Panc1 (cell line): ENCODE data around the gene CCR2. TPM values are rescaled to one million over a fixed set of nuclear protein-coding genes. Genes with fewer than 3 reads are reported as not detected.
"Not testable (repeated sequence)": the region's sequence is repeated elsewhere in the genome, so short reads cannot be mapped to it uniquely, and the experiment has no call there.

Experiments
- ATAC-seq: fragments of 200-7000 bp; cut with Tn5 transposase; 2 replicates; pipeline ENCODE4 v1.9.1; 2020; ENCODE audit warnings: mild to moderate bottlenecking, moderate library complexity
- BruUV-seq: library from RNA; stranded (reverse); fragments of 400-500 nt; replicated peaks from 2 replicates; lab custom pipeline; 2021; lab: Mats Ljungman, UMichigan
- CTCF ChIA-PET: fragments of 300-600 bp; sonication (Branson Sonifier 250); formaldehyde crosslinking; loops from one replicate; lab custom pipeline; 2022; ENCODE audit warnings: antibody characterized with exemption; lab: Charles Lee
- POLR2A ChIA-PET: fragments of 300-600 bp; sonication (Branson Sonifier 250); formaldehyde crosslinking; loops from one replicate; lab custom pipeline; 2022; ENCODE audit warnings: antibody characterized with exemption; lab: Charles Lee
- DNase-seq: peaks from one replicate; pipeline ENCODE4 v3.0.0-alpha.2; 2010; ENCODE audit warnings: low read depth, low spot score
- H3K27ac ChIP-seq: 2 replicates; pipeline ENCODE4 v1.5.1; 2011; ENCODE audit warnings: mild to moderate bottlenecking, low read length, inconsistent platforms
- H3K27me3 ChIP-seq: fragments of 200-500 bp; sonication (Bioruptor generic); 2 replicates; pipeline ENCODE4 v1.6.0; 2014; ENCODE audit warnings: low read length, inconsistent platforms; ENCODE audit not compliant: control insufficient read depth, insufficient read depth
- H3K36me3 ChIP-seq: fragments of 200-500 bp; sonication (Bioruptor generic); 2 replicates; pipeline ENCODE4 v1.5.1; 2014; ENCODE audit warnings: inconsistent platforms, mild to moderate bottlenecking, low read length, moderate library complexity; ENCODE audit not compliant: control insufficient read depth, insufficient read depth
- H3K4me1 ChIP-seq: 2 replicates; pipeline ENCODE4 v1.5.1; 2011; ENCODE audit warnings: inconsistent platforms, mild to moderate bottlenecking, low read length, moderate library complexity; ENCODE audit not compliant: control insufficient read depth, insufficient read depth
- H3K4me3 ChIP-seq, 2 experiments: 2 replicates each; pipeline ENCODE4 v1.5.1; 2011 to 2012; ENCODE audit warnings: low read depth in 2 of 2, low read length in 2 of 2, mild to moderate bottlenecking in 2 of 2, inconsistent platforms in 1 of 2, moderate library complexity in 1 of 2
- H3K9me3 ChIP-seq: fragments of 200-500 bp; sonication (Bioruptor generic); 2 replicates; pipeline ENCODE4 v1.5.1; 2014; ENCODE audit warnings: low read depth, mild to moderate bottlenecking, inconsistent platforms, low read length, moderate library complexity; ENCODE audit not compliant: control insufficient read depth, insufficient read depth
- CTCF ChIP-seq: fragments of 450-650 bp; IDR thresholded peaks from 2 replicates; pipeline ENCODE4 v1.5.1; 2017; ENCODE audit warnings: mild to moderate bottlenecking
- POLR2AphosphoS5 ChIP-seq: IDR thresholded peaks from 2 replicates; pipeline ENCODE4 v1.6.1; 2012; ENCODE audit warnings: mild to moderate bottlenecking, low read depth, low read length, moderate library complexity
- REST ChIP-seq, 2 experiments: IDR thresholded peaks; 2 replicates each; pipeline ENCODE4 v1.6.1; 2011 to 2012; ENCODE audit warnings: low read depth in 2 of 2, control low read depth in 1 of 2, low read length in 1 of 2, mild to moderate bottlenecking in 1 of 2, moderate library complexity in 1 of 2; ENCODE audit not compliant: insufficient read depth in 1 of 2
- SIN3A ChIP-seq: IDR thresholded peaks from 2 replicates; pipeline ENCODE4 v1.6.1; 2012; ENCODE audit warnings: low read depth, mild to moderate bottlenecking, low read length, moderate library complexity, borderline replicate concordance; ENCODE audit not compliant: insufficient read depth
- TCF7L2 ChIP-seq: IDR thresholded peaks from 2 replicates; pipeline ENCODE4 v1.6.1; 2011; ENCODE audit warnings: mild to moderate bottlenecking, low read depth, low read length, inconsistent platforms
- in situ Hi-C: cut with HindIII; loops from 2 replicates; pipeline ENCODE4 v1.10.0; 2016; ENCODE audit warnings: low sequenced_read_pairs, low pct_unique_long_range_greater_than_20kb
- intact Hi-C: fragments of 100-400 bp; cut with micrococcal nuclease; formaldehyde crosslinking; loops from one replicate; pipeline ENCODE4 v1.10.0; 2022; ENCODE audit not compliant: unreplicated experiment
- total RNA-seq: library from RNA; stranded (reverse); gene quantifications from one replicate; pipeline ENCODE4 v1.2.1, GENCODE V29; 2021; ENCODE audit not compliant: unreplicated experiment

CCR2 gene
- total RNA-seq, 1 experiment from 2014 or later = not detected

- POLR2A ChIA-PET = no interaction called here
- no peak overlapping the region for H3K4me3 ChIP-seq
- ATAC-seq (no peak), DNase-seq (no peak)
- in situ Hi-C loops (no loop called here), intact Hi-C loops (no loop called here)
- H3K27ac ChIP-seq = no peak overlapping the region
- H3K9me3 ChIP-seq = no peaks in the 10 kb centered on the region
- BruUV-seq = no TSS peak
- no peaks in the 10 kb centered on the region for H3K4me1 ChIP-seq
- CTCF ChIA-PET = no interaction called here
- TF ChIP-seq TCF7L2 (no peak), POLR2AphosphoS5 (no peak), REST (IDR thresholded peaks at IDR 0.05; ENCODE audit: insufficient read depth in 1 of 2, low read depth in 2 of 2, low read length in 1 of 2) (no peak), CTCF (no peak), SIN3A (no peak)
- H3K27me3 ChIP-seq = no peaks in the 10 kb centered on the region
- H3K36me3 ChIP-seq = no peaks in the 10 kb centered on the region
These were observed 29.9 kb upstream of the CCR2 start for GRCh38 chr3:46324036-46324435.

GRCh38 chr3:46325645-46326300 lies 28.1 kb upstream of the CCR2 start:
- POLR2A ChIA-PET = no interaction called here
- CTCF ChIA-PET = no interaction called here
- TF ChIP-seq REST (IDR thresholded peaks at IDR 0.05; ENCODE audit: insufficient read depth in 1 of 2, low read depth in 2 of 2, low read length in 1 of 2) = no peak
- TF ChIP-seq TCF7L2 = no peak
- no peak for TF ChIP-seq CTCF
- TF ChIP-seq SIN3A = no peak
- TF ChIP-seq POLR2AphosphoS5 = no peak
- ATAC-seq = no peak
- Histone ChIP-seq H3K4me3 (no peak overlapping the region), H3K9me3 (no peaks in the 10 kb centered on the region), H3K36me3 (no peaks in the 10 kb centered on the region), H3K27me3 (no peaks in the 10 kb centered on the region), H3K27ac (no peak overlapping the region), H3K4me1 (no peaks in the 10 kb centered on the region)
- intact Hi-C loops = no loop called here
- in situ Hi-C loops = no loop called here
- BruUV-seq = no TSS peak
- no peak for DNase-seq

GRCh38 chr3:46330676-46331075 lies 23.2 kb upstream of the CCR2 start:
- H3K9me3 ChIP-seq, CTCF ChIA-PET, intact Hi-C loops, ATAC-seq, BruUV-seq, DNase-seq, H3K36me3 ChIP-seq, H3K4me3 ChIP-seq, in situ Hi-C loops, H3K4me1 ChIP-seq, H3K27me3 ChIP-seq, H3K27ac ChIP-seq: not testable (repeated sequence)
- POLR2A ChIA-PET = interaction anchor here (0.6 kb wide), 1 partner anchor 515 kb away, joined by 8 read pairs; no protein-coding TSS in a partner anchor
